Retina (tissue), 1 donor: Measurements from ENCODE around the gene PTPRD.

Experiments used
- DNase-seq: peaks from one replicate; pipeline ENCODE4 v3.0.0-alpha.2; 2016

PTPRD gene

DNA sequence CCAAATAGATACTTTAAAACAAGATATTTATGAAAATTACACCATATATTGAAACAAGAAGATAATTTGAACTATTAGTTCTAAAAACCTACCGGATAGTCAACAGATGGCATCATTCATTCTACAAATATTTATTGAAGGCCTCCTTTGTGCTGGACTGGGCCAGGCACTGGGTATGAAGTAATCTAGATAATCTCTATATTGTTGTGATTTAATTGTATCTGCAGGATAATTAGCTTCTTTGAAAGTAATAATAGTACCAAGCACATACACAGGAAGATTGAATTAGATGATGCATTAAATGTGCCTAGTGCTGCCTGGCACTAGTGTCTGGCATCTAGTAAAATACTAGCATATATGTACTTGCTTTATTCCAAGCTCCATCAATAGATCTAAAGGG lies 2078.0 kb downstream of the PTPRD start:
- no peak for DNase-seq

DNA sequence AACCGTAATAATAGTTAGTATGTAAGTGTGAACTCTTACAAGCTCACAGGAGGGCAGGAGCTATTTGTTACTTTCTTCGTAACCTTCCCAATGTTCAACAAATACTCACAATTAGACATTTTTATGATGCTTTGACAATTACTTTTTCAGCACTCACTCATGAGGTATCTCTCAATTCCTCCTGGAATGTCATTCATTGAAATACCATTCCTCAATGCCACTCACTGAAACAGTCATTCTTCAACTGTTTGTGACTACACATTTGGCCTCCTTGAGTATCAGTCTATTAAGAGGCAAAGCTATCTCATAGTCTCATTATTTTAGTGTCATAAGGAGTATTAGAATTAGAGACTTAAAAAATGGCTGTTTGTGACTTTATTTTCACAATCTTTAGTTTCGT lies 2079.1 kb downstream of the PTPRD start:
- no peak for DNase-seq

DNA sequence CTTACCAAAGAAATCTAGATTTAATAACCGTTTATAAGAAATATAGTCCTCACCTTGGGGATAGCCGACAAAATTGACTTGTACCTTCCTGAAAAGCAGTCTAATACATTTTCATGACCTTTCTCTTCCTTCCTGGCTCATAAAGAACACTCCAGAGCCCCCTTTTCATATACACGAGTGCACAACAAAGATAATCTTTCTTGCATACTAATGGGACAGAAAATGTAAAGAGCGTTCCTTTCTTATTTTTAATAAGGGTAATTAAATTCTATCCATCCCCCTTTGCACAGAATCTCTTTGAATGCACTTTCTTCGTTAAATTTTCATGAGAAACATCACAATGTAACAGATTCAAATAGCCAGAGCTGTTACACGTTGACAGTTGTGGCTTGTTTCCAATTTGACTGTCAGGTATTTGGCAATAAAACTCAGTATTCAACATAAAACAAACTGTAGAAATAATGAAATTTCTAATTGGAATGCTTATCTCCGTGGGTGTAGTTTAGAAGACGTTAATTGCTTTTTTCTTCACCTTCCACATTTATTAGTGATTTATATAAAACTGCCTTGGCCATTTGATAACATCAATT lies 2080.9 kb downstream of the PTPRD start:
- no peak for DNase-seq

DNA sequence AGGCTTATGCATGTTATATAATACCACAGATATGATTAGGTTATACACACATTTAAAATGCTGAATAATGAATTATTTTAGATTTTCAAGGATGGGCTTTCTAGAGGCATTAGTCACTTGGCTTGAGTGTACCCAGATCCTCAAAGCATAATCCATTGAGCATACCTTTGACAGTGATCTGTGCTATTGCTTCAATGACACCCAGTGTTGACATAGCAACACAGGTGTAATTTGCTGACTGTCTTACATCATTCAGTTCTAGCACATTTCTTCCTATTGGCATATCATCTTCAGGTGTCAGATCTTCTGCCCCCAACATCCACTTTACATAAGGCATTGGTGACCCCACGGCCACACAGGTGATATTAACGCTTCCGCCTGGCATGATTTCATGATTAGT lies 2091.7 kb downstream of the PTPRD start:
- DNase-seq: no peak

DNA sequence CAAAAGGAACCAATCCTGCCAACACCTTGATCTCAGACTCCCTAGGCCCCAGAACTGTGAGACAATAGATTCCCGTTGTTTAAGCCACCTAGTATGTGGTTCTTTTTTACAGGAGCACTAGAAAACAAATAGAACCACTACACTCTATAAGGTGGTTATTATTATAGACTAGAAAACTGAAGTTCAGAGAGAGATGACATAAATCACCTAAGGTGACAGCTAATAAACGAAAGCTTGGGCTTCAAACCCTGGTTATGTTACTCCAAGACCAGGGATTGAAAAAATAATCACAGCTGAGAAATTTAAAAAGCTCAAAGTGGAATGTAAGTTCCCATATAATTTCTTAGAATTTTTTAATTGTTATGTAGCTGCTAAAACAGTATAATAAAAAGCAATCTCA lies 2097.1 kb downstream of the PTPRD start:
- no peak for DNase-seq

DNA sequence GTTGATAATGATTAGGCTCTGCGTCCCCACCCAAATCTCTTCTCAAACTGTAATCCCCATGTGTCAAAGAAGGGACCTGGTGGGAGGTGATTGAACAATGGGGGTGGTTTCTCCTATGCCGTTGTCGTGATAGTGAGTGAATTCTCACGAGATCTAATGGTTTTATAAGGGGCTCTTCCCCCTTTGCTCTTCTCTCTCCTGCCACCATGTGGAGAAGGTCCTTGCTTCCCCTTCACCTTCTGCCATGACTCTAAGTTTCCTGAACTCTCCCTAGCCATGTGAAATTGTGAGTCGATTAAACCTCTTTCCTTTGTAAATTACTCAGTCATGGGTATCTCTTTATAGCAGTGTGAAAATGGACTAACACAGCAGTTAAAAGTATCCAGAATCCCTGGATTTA lies 2098.0 kb downstream of the PTPRD start:
- DNase-seq: no peak

DNA sequence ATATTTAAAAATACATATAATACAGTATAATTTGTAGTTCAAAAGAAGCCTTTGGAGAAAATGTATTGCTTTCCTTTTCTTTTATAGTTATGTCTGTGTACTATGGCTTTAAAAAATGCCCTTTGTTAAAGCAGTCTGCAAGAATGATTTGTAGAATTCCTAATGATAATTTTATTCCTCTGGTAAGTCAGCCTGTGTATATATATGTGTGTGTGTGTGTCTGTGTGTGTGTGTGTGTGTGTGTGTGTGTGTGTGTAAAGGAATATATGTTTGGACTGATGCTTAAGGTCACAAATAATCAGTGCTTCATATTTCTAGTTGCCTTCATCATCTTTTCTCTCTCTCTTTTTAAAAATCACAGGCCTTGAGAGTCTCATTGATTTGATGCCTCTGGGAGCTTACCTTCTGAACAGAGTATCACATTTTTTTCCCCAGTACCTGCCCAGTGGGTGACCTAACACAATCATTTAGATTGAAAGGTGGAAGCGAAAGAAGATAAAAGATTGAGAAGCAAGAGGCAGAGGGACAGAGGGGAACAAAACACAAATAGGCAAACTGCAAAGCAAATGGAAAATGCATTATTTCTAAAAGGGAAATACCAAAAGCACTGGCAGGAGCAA lies 2104.0 kb downstream of the PTPRD start:
- DNase-seq: no peak

DNA sequence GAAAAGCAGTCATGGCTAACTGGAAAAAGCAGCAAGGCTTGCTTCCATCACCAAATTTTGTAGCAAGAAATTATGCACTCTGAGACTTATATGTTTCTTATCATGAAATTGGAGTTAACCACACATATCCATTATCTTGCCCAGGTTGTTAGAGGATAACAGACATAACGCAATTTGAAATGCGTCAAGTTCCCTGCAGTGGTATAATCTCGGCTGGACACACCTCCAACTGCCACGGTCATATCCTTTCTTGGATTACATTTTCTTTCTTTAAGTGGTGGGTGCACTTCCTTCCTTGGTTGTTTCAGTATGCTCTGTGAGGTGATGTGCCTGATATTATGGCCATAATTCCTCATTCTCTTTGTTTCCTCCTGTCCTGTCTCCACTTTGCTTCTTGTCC lies 2118.2 kb downstream of the PTPRD start:
- DNase-seq: no peak

DNA sequence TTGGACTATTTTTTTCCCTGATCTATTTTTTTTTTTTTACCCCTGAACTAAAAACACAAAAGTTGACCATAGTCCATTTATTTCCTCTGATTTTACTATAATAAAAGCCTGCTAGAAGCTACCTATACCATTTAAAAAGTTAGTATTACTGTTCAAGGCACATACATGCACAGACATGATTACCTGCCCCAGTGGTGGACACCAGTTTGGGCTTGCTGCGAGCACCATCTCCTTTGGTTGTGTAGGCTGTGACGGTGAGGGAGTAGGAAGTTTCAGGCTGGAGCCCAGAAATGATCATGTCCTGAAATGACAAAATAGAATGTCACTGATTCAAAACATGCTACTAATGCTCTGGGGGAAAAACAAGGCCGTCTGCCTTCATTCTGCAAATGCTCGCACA lies 2120.1 kb downstream of the PTPRD start:
- DNase-seq: no peak

DNA sequence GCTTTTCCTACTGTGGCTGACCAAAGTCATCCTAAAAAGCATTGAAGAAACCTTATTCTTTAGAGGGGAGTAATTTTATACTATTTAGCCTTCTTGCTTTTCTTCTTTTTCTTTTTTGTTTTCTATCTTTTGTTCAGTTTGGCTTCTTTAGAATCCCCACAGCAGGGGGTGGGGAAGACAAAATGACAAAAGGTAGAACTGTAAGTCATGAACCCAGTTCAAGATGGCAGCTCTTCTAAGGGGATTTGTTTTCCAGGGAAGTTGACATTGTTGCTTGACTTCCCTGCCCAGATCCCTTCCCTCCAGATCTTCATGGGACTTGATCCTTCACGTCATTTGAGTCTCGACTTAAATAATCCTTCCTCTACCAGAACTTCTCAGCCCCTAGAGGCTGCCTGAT lies 2120.8 kb downstream of the PTPRD start:
- no peak for DNase-seq

DNA sequence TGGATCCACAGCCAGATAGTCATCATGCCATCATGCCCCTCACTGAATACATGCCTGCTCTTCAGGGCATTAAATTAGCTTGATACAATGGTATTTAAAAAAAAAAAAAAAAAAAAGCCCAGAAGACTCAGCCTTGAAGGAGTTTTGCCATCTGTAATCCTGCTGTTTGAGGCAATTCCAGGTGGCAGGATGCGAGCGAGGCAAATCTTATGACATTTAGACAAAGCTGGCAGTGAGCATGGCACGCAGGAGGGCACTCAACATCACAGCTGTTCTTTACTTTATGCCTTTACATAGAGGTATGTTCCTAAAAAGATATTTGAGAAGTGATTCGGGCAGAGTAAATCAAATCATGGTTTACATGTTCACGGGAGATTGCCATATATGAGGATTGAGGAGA lies 2121.2 kb downstream of the PTPRD start:
- DNase-seq: no peak

DNA sequence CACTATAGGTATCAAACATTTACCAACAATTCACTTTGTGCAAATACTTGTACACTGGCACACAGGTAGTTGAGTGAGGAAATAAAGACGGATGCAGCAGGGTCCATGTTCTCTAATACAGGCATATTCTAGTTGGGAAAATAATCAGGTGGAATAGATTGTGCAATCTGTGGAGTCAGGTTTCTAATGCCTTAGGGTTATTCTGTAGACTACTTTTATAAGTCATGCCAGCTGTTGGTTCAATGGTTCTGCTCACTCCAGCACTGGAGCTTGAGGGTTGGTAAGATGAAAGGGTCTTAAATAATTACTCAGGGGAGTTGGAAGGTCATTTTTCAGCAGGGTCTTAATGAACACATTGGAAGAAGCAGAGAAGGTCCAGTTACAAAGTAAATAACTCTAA lies 2123.0 kb downstream of the PTPRD start:
- DNase-seq: no peak

DNA sequence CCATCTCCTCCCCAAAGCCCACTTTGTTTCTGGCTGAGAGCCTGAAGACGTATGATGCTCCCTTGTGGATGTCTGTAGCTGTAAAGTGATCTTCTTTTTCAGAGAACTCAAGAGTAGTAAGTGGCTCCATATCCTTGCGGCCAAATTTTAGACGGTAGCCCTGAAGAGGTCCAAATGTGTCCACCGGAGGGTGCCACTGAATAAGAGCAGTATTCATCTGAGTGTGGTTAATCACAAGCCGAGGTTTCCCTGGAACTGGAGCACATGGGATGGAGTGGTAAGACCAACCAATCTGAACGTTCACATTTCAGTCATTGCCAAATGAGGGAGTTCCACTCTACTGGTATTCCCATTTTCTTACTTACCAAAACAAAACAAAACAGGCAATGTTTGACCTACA lies 2126.7 kb downstream of the PTPRD start:
- DNase-seq: no peak

DNA sequence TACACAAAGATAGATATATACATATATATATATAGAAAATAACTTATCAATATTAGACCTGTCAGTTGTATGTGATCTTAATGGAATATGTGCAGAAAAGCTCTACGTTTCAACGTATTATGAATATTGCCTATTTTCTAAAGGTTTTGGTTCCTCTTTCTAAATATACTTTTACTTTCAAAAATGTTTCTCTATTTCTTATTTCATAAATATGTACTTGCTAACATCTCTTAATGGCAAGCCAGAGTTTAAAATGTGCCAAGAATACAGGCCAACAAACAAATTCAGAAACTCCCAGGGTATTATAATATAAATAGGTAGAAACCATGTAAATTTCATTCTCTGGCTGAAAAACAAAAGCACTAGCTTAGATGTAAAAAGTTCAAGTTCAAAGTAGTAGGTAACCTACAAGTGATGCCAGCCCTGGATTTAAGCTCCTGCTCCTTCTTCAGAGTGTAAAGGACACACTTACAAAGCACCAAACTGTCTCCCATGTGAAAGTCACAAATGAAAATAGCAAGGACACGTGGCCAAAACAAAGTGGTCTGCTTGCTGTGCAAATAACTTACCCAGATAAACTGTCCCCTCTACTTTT lies 2128.1 kb downstream of the PTPRD start:
- DNase-seq: no peak

DNA sequence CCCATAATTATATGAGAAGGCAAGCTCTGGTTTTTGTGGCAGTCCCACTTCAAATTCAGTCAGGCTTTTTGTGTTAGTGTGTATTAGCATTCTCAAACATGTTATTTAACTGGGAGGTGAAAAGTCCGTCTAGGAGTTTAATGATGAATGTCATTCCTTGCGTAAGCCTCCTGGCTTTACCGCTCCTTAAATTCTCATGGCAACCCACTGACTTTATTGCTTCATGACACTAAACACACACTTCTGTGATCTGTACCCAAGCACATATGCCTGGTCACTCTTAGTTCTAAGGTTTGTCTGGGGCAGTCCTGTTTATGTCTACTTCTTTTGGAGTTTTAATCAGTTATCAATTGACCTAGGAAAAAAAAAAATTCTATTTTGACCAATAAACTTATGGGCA lies 2135.4 kb downstream of the PTPRD start:
- DNase-seq: no peak

DNA sequence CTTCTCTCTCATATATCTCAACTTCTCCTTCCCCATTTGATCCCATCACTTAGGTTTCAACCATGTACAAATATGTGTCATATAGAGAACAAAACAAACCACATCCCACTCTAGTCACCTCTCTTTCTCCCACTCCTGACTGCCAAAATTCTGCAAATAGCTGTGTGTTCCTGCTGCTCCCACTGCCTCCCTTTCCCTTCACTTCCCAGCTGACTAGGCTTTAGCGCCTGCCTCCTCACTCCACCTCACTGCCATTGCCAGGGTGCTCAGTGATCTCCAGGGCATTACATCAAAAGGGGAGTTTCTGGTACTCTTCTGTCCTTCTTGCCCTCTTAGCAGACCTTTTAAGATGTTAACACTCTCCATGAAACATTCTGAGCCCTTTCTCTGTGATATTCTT lies 2137.9 kb downstream of the PTPRD start:
- DNase-seq: no peak

DNA sequence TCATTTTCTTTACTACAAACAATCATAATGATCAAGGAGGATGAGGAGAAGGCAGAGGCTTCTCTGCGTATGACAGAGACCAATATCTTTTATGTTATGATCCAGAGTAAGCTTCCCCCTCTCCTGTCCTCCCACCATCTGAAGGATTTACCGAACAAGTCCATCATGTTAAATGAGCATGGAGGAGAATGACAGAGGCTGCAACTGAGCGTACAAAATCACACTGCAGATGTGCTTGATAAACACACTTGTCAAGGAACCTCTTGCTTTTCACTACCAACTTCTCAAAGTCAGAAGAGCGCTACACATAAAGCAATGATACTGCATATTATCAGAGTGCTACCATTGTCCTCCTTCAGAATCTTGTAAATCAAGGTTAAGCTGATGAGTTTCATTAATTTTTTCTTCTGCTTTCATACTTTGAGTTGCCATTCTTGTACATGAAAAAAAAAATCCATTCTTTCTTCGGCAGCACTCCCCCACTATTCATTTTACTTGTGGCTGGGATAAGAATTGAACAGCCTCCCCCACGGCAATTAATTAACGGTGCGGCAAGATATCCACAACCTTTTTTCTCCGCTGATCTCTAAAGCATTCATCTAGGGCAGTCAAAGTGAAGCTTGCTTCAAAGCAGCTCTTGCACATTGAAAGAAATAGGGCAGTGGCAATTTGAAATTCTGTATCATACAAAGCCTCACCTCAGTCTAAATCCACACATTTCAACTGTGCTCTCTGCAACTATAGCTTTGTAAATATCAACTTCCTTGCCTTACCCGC lies 2139.4 kb downstream of the PTPRD start:
- peak; percentile 40 for DNase-seq

DNA sequence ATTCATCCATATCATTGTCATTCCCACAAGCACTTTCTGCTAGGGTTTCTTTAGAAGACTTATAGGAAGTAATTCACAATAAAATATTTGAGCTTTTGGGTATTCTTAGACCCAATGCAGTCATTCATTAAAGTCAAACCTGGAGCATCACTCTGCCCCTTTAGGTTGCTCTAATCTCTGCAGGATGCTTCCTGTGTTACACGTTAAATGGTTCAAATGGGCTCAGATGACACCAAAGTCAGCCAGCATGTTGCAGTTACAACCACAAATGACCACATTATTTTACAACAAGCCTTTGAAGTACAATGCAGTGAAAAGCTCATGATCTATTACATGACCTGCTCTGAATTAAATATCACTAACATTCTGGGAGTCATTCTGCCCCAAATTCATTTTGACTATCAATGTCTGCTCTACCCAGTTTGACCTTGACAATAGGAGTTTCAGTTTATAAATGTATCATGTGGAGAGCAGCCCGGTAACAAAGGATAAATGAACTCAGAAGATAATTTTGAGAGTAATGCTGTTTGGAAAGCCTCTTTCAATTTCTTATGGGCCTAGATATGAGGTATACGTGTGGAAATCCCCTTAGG lies 2144.7 kb downstream of the PTPRD start:
- DNase-seq: no peak

DNA sequence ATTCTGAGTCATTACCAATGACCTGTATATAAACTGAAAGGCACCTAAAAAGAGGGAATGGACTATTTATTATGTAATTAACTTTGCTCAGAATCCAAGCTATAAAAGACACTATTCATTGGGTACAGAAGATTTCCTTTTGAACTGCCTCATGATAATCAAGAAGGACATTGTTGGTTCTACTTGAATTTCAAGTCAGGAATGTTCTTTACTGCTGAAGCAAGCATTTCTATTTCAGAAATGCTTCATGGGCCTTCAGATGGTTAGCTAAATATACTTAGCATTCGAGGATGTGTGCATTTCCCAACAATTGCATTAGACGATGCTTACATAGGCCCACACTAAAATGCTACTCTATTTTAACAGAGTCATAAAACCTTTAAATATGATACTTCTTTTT lies 2155.0 kb downstream of the PTPRD start:
- DNase-seq: no peak

DNA sequence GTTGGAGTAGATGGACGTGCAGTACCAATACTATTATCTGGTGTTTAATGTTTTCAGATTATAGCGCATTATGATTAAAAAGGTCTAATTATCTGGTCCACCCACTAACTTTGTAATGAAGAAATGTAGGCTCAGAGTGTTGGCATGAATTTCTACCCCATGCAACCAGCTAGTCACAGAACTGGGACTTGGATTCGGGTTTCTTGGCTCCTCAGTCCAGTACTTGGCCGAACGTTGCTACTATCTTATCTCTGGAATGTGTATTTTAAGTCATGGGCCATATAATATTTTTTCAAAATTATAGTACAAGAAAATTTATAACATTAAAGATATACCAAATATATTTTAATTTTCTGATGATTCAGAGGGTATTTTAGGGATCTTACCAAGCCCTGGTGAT lies 2155.7 kb downstream of the PTPRD start:
- no peak for DNase-seq

DNA sequence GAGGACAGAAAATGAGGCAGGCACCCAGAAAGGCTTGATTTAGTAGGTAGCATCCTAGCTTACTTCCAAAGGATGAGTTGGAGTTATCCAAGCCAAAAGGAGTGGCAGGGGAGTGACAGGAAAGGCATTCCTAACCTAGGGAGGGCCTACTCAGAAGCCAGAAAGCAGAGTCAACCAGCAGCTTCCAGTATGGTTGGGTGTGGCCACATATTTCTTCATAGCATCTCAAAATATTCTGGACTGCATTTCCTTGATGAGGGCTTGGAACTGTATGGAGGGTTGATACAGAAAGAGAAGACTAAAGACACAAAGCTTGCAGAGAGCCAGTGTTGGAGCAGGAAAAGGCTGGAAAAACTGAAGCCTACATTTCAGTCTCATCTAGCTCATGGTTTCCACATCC lies 2156.5 kb downstream of the PTPRD start:
- no peak for DNase-seq

DNA sequence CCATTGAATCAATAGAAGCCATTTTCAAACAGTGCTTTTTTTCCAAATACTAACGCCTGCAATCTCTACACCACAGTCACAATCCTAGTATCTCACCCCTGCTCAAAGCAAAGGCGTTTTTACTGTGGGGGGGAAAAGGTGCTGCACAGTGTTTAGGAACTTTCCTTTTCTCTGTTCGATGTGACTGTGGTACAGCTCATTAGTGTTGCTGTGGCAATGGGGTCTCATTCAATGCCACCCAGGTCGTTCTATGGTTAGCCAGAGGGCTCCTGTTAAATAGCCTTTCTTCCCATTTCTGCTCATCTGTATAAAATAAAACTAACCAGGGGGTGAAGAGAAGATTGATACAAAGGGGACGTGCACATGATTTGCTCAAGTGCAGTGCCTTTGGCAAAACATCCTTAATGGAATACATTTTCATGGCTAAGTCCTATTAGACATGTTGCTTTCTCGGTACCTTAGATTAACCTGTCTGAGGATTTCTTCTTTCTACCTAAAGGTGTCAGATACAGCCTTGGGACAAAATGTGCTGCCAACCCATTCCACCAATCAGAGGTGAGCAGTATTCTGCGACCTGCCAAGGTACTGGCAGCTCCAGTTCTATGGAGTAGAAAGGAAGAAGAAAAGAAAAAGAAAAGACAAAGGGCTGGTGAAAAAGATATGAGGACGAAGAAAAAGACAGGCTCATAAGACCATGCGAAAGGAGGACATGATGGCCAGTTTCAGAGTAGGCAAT lies 2161.8 kb downstream of the PTPRD start:
- DNase-seq: no peak

DNA sequence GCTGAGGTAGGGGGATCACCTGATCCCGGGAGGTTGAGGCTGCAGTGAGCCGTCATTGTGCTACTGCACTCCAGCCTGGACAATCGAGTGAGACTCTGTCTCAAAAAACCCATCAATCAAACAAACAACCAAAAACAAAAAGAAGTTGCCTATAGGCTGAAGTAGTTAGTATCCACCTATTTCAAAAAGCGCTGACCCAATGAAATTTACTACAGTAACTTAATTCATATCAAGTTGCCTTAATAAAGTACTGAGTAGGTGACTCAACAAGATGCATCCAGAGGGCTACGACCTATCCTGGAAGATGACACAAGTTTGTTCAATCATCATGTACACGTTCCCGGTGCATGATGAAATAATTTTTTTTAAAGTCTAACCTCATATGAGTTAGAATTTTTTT lies 2164.6 kb downstream of the PTPRD start:
- DNase-seq: no peak
